HG03045 (cell line): Measurements from ENCODE around the gene KIAA1671.

ENCODE experiments used
- ATAC-seq: cut with Tn5 transposase; IDR thresholded peaks from one replicate; pipeline ENCODE4 v1.9.1; 2021; ENCODE audit warnings: mild to moderate bottlenecking, moderate library complexity; ENCODE audit not compliant: unreplicated experiment

KIAA1671 gene

DNA sequence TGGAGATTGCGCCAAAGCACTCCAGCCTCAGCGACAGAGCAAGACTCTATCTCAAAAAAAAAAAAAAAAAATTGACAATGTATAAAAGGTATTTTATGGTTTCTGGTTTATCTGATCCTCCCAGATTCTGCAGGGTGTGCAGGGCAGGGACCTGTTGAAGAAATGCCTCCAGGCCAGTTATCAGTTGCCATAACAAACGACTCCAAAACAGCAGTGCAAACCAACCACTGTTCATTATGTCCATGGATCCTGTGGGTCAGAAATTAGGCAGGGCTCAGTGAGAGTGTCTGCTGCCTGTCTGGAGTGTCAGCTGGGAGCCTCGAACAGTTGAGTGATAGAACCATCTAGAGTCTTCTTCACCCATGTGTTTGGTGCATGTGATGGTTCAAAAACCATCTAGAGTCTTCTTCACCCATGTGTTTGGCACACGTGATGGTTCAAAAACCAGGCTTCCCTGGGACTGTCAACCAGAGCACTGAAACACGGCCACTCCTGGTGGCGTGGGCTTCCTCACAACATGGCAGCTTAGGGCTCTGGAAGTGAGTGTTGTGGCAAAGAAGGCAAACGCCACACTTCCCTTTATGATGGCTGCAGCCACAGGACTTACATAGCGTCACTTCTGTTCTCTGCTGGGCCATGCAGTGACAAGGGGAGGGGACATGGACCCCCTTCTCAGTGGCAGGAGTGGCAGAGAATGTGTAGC, 132.0 kb downstream of the KIAA1671 start:
- ATAC-seq, result no peak

DNA sequence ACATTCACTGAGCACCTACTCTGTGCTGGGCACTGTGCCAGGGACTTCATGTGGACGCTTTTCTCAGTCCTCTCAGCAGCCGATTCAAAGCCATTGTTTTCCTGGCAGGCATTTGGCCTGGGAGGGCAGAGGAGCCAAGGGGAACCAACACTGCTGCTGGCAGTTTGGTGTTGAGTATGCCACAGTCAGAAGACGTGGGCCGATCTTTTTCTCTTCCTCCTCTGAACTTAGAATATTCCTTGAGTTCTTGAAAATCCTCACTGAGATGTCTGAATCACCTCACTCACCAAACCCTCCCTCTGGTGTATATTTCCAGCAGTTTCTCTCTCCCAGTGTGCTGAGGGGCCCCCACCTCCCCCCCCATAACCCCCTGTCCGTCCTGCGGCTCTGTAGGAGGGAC, 132.6 kb downstream of the KIAA1671 start:
- ATAC-seq, result no peak

GRCh38 chr22:25085930-25086901, 133.7 kb downstream of the KIAA1671 start:
- ATAC-seq, result peak; percentile 71

DNA sequence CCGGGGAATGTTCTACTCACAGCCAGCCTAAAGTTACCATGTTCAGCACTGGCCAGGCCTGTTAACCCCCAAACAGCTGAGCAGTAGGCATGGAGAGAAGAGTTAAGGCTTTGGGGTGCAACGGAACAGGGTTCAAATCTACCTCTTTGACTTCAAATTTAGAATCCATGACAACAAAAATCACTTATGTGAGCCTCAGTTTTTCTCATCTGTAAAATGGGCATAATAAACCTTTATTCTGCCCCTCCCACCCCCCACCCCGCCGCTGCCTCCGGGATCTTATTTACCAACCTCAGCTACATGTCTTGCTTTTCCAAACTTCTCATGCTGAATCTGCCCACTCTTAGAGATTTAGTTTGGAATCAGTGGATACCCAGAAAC, 134.4 kb downstream of the KIAA1671 start:
- ATAC-seq, result no peak

DNA sequence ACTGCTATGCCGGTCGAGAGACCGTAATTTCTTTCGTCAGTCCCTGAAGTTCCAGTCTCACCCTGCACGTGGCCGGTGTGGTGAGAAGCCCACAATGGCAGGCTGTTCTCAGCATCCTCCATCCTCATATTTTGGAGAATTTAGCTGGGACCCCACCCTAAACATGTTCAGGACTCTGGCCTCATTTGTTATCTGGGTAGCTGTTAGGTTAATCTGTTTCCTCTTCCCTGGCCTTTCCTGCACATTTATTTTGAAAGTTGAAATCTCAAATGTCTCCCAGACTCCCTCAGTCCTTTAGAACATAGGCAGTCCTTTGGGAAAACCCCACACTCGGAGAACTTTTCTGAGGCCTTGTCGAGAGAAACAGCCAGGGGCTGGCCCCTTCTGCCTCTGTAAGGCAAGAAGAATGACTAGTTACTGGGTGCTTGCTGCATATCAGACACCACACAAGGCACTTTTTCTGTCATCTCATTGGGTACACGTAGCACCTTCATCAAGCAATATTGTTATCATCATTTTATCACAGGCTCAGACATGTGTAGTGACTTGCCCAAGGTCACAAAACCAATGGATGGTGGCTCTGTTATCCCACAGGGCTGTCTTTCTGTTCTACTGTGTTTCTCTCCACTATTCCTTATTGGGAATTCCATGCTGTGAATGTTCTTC, 137.8 kb downstream of the KIAA1671 start:
- ATAC-seq, result no peak

DNA sequence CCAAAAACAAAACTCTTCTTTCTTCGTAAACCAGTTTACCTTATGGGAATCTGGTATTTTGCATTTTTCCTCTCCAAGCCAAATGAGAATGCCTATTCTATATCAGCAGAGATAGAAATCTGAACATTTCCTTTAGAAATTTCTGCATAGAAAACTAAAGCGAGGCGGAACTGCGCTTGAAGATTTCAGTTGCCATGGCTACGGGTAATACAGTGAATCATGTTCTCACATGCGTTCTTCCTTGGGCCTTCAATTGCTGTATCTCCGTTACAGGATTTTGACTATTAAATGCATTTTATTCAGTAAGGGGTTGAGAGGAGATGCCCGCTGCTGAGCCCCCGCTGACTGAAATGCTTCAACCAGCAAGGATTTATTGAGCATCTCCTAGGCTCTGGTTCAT, 138.9 kb downstream of the KIAA1671 start:
- no peak for ATAC-seq

DNA sequence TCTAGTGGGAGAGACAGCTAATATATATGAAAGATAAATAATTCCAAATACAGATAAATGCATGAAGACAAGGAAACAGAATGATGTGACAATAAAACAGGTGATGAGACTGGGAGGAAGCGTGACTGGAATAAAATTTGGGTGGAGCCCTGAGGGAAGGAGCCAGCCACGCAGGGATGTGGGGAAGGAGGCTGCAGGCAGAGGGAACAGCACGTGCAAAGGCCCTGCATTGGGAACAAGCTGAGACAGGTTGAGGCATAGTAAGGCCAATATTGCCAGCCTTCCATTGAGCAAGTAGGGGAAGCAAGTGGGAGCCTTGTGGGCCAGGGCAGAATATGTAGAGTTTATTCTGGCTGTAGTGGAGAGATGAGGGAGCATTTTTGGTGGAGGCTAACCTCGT, 139.6 kb downstream of the KIAA1671 start:
- no peak for ATAC-seq

GRCh38 chr22:25094579-25094978, 142.1 kb downstream of the KIAA1671 start:
- no peak for ATAC-seq

DNA sequence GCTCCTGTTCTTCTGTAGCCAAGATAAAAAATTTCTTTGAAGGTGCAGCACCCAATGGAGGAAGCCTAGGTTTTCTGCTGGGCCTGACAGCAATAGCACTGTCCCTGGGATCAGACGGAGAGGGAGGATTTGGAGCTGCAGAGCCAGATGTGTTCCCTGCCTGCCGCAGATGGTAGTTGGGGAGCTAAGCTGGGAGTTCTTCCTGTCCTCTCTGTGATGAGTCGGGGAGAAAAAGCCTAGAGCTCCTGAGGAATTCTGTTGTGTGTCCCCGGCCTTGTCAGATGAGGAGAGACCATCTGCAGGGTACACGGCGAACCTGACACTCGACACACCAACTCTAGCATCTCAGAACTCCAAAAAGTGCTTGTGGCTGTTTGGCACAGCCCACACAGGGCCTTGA, 143.4 kb downstream of the KIAA1671 start:
- ATAC-seq, result no peak

DNA sequence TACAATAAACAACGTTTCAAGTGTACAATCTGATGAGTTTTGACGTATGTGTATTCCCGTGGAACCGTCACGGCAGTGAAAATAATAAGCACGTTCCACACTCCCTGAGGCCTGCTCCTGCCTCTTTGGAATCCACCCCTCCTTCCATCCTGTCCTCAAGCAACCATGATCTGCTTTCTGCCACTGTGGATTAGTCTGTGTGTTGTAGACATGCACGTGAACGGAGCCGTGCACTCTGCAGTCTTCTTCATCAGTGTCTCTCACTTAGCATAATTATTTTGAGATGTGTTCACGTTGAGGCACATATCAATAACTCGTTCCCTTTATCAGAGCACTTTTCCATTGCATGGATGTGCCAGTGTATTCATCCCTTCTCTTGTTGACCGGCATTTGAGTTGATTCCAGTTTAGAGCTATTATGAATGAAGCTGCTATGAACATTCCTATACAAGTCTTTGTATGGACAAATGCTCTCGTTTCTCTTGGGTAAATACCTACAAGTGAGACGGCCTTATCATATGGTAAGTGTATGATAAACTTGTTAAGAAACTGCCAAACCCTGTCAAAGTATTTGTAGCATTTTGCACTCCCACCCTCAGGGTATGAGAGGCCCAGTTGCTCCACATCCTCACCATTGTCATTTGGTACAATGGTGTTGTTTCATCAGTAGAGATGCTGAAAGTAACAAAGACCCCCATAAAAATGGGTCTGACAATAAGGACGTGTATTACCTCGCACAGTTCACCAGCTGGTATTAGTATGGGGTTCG, 144.3 kb downstream of the KIAA1671 start:
- ATAC-seq, result no peak

DNA sequence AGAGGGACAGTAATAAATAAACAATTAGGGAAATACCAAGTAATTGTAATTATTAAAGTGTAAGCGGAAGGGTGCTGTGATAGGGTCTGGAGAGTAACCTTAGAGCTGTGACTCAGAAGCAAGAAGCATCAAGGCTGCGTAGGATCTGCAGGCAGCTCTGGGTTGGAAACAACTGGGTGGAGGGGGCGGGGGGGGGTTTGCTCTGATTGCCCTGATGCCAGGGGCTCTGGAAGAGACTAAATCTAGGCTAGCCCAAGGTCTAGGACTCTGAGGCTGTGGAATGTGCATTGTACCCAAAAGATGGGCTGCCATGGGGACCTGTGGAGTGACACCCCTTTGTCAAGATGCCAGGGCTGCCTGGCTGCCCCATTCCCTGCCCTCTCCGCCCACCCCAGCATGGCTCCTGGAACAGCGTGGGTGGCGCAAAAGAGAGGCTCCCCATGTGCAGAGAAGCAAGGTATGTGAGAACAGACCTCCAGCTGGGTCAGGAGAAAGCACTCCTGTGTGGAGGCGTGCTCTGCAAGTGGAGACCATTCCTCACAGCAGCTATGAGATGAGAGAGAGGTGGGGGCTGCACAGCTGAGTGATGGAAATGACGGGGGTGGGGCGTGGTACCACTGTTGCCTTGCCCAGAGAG, 146.0 kb downstream of the KIAA1671 start:
- ATAC-seq, result no peak

- ATAC-seq, result no peak
Observed at GRCh38 chr22:25099202-25099601, 146.7 kb downstream of the KIAA1671 start.

DNA sequence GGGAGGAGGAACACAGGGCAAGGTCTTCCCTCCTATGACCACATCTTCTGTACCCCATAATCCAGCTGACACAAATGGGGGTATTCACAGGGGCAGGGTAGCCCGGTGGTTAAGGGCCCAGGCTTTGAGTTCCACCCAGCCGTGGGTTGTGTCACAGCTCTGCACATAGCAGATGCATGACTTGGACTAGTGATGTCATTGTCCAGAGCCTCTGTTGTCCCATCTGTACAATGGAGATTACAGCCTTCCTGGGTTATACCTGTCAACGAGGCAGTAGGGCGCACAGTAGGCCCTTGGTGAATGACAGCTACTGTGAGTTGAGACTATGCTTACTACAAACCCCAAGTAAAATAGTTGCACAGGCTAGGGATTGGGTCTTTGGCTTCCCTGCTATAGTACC, 147.9 kb downstream of the KIAA1671 start:
- ATAC-seq, result no peak

DNA sequence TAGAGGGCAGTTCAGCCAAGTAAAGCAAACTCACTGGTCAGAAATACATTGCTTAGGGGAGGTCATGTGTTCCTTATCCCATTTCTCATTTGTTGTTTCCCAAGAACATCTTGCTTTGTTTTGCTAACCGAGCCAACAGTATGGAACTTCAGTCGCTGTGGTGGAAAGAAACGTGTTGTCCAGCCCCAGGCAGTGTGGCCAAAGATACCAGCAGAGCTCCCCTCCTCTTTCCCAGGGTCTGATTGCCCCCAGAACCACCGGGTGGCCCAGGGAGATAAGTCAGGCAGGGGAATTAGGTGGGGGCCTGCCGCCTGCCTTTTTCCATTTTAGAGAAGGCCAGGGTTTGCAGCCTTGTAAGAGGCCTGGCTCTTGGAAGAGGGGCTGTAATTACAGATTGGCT, 148.4 kb downstream of the KIAA1671 start:
- ATAC-seq, result no peak

GRCh38 chr22:25101501-25101900, 149.0 kb downstream of the KIAA1671 start:
- no peak for ATAC-seq

DNA sequence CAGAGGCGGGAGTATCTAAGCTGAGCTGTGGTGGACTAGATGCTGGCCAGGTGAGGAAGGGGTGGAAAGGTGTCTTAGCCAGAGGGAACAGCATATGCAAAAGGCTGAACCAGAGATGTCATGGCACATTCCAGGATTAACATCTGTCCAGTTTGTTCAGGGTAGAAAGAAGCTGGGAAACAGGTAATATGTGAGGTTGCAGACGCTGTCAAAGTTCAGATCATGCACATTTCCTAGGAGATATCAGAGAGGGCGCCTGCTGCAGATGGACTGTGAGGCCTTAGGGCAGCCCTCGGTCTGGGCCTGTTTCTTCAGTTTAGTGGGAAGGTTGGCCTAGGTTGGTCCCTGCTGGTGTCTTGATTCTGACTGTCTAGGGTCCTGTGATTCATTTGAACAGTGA, 149.5 kb downstream of the KIAA1671 start:
- no peak for ATAC-seq

DNA sequence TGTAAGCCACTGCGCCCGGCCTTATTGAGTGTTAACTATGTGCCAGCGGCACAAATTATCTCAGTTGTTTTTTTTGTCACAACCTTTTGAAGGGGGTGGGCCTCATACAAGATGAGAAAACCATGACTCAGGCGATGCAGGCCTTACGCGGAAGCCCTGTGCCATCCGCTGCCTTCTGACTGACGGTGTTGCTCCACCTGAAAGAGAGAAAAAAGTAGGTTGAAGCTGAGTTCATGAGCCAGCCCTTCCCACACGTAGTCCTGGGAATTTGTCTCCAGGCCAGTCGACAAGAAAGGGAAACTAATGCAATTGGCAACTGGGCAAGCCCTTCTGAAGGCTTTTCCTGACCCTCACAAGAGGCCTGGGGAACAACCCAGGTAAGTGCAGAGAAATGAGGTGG, 150.2 kb downstream of the KIAA1671 start:
- no peak for ATAC-seq

DNA sequence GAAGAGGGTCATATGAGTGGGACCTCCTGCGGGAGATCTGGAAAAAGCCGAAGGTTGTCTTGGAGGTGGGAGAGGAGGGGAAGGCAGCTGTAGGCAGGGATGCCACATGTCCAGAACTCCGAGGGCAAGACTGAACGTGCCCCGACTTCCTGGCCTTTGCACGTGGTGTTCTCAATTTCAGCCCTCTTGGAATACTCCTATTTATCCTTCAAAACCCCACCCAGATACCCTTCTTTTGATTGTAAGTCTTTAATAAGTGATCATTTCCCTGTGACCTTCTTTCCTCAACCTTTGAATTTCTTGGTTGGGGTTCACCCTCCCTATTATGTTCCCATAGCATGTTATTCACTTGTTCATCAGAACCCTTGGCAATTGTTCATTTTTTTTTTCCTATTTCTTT, 151.9 kb downstream of the KIAA1671 start:
- ATAC-seq, result no peak

- ATAC-seq, result no peak
Observed at GRCh38 chr22:25105817-25106650, 153.5 kb downstream of the KIAA1671 start.
